Vagina (tissue), 2 donors: ENCODE data around the gene PRRT2.

Experiments
- CTCF ChIP-seq, 3 experiments: fragments of 450-650 bp in 2 of 3; fragments of 200-600 bp in 1 of 3; sonication (generic) in 1 of 3; IDR thresholded peaks; one replicate each; pipeline ENCODE4 v1.5.1; 2017 to 2019; ENCODE audit warnings: antibody characterized with exemption in 3 of 3, mild to moderate bottlenecking in 2 of 3, moderate library complexity in 2 of 3
- POLR2AphosphoS5 ChIP-seq, 2 donors: sonication (generic); formaldehyde crosslinking; IDR thresholded peaks; one replicate each; pipeline ENCODE4 v1.9.0; 2017; ENCODE audit warnings: antibody characterized with exemption in 2 of 2, mild to moderate bottlenecking in 2 of 2, low read depth in 1 of 2; ENCODE audit not compliant: insufficient read depth in 1 of 2

GRCh38 chr16:29816694-29817441 is 4.9 kb downstream of the PRRT2 start:
- TF ChIP-seq CTCF (IDR thresholded peaks at IDR 0.05) (no peak), POLR2AphosphoS5 (IDR thresholded peaks at IDR 0.05; ENCODE audit: insufficient read depth in 1 of 2, low read depth in 1 of 2) (no peak)
